DMS53 treated with DMSO at 0.1 percent for 48 hours (cell line): ENCODE data around the gene GMPR.

Source experiments
- DNase-seq: peaks from one replicate; lab custom pipeline; 2025; ENCODE audit not compliant: unreplicated experiment; lab: John Stamatoyannopoulos, UW

The GMPR gene

GRCh38 chr6:16238057-16238962 lies at the start of gene GMPR:
Gene GMPR, plus strand, starts transcription at chr6:16238587. Its CDS starts 107 bp downstream, at chr6:16238694.
- peak; percentile 62 for DNase-seq

DNA sequence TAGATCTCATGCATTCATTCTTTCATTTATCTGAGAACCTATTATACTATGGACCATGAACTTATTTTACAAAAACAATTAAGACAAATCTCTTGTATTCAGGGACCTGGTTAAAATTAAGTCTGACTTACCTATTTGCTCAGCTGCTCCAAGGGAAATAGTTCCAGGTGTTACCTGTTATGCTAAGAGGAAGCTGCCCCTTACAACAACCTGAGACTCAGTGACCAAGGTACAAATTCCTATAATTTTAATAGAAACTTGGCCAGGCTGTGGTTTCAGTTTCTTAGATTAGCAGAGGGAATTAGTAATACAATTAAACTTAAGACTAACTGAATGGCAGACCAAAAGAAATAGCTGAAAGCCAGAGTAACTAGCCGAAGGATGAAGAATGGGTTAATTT lies 48.2 kb upstream of the GMPR start:
- peak; percentile 37 for DNase-seq

- DNase-seq: no peak
Measured at GRCh38 chr6:16196260-16196983, 42.0 kb upstream of the GMPR start.

GRCh38 chr6:16196984-16197546 lies 41.3 kb upstream of the GMPR start:
- no peak for DNase-seq

DNA sequence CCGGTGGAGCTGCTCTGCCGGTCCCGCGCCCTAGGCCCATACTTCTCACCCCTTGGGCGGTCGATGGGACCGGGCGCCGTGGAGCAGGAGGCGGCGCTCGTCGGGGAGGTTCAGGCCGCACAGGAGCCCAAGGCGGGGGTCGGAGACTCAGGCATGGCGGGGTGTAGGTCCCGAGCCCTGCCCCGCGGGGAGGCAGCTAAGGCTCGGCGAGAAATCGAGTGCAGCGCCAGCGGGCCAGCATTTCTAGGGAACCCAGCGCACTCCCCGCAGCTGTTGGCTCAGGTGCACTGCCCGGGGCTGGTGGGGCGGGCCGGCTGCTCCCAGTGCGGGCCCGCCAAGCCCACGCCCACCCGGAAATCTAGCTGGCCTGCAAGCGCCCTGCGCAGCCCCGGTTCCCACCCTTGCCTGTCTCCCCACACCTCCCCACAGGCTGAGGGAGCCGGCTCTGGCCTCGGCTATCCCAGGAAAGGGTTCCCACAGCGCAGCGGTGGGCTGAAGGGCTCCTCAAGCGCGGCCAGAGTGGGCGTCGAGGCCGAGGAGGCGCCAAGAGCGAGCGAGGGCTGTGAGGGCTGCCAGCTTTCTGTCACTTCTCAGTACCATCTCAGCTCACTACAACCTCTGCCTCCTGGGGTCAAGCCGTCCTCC lies 40.2 kb upstream of the GMPR start:
- no peak for DNase-seq

GRCh38 chr6:16199804-16200203 lies 38.6 kb upstream of the GMPR start:
- DNase-seq: no peak

DNA sequence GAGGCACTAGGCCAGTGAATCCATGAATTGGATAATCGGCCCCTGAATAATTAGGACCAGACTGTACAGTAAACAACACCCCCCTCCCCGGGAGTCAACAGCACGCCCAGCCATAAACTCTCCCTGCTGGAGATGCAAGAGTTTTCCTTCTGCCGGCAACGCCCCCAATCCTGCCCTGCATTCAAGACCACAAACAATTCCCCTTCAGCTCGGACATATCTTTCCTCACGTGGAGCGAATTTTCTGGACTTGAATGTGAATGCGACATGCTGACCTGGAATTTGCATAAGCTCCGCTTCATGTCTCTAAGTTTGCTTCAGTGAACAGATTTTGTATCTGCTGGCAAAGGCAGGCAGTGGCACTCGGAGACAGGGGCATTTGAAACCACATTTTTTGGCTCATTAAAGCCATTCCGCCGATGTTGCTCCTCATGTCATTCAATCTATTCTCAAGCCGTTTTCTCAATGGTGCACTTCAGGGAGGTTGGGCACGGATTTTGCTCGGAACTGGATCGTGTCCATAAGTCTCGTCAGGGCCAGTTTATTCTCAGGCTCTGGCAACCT lies 38.0 kb upstream of the GMPR start:
- DNase-seq: no peak

DNA sequence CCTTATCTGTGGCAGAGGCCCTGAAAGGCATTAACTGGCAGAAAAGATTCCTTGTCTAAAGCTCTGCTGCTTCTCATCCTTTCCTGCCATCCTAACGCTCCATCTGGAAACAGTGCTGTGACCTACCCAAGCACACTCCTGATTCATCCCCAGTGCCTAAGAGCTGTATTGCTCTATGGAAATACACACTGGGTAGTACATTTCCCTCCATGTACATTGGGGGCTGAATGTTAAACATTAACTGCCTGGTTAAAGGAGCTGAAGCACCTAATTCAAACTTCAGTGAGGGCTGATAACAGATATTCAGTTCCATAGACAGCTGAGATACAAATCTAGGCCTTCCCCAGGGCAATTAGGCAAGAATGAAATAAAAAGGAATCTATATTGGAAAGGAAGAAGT lies 36.7 kb upstream of the GMPR start:
- no peak for DNase-seq

GRCh38 chr6:16204653-16205376 lies 33.6 kb upstream of the GMPR start:
- DNase-seq: no peak

DNA sequence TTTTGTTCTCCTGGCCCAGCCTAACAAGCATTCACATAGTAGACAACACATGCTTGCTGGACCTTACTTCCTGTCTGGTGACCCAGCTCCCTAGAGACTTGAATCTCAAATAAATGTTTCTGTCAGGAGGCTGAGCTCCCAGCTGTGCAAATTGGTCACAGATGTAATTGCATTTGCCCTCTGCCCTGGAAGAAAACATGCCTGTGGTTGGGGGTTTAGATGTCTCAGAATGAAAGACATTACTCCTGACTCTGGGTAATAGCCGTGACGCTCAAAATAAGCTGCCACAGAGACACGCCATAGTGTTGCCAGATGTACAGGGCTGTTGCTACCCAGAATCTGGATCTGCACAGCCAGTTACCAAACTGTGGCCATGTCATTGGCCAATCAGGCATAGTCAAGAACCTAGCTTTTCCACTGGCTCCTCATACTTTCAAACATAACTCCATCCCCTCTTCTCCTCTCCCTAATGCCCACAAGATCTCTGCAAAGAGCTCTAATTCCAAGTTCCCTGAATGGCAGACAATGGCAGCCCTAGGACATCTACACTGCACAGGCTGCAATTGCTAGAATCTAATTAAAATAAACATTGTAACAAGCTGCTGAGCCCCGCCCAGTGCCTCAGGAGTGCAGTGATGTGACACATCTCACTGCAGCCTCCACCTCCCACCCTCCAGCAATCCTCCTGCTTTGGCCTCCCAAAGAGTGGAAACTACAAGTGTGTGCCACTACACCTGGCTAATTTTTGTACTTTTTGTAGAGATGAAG lies 32.8 kb upstream of the GMPR start:
- DNase-seq: no peak

- DNase-seq: peak; percentile 84
Measured at GRCh38 chr6:16206595-16207037, 31.8 kb upstream of the GMPR start.

DNA sequence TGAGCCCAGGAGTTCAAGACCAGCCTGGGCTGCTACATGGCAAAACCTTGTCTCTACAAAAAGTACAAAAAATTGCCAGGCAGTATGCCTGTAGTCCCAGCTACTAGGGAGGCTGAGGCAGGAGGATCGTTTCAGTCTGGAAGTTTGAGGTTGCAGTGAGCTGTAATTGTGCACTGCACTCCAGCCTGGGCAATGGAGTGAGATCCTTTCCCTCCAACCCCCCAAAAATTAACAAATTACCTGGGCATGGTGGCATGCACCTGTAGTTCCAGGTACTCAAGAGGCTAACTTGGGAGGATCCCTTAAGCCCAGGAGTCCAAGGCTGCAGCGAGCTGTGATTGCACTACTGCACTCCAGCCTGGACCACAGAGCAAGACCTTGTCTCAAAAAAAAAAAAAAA lies 29.4 kb upstream of the GMPR start:
- no peak for DNase-seq

DNA sequence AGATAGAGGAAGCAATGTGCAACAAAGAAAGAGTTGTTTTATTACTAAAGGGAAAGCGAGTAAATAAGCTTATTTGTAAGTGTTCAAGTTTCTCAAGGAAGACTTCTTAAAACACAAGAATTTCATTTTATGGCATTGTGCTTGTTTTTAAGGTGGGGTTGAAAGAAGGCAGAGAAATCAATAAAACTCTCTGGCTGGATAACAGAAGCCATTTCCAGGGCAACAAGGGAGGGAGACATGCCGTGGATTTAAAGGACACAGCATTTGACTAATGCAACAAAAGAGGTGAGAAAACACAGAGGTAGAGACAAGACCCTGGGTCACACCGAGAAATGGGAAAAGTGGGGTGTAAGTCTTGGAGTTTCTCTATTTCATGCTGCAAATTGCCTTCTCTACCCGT lies 28.8 kb upstream of the GMPR start:
- DNase-seq: no peak

GRCh38 chr6:16212276-16212675 lies 26.1 kb upstream of the GMPR start:
- no peak for DNase-seq

DNA sequence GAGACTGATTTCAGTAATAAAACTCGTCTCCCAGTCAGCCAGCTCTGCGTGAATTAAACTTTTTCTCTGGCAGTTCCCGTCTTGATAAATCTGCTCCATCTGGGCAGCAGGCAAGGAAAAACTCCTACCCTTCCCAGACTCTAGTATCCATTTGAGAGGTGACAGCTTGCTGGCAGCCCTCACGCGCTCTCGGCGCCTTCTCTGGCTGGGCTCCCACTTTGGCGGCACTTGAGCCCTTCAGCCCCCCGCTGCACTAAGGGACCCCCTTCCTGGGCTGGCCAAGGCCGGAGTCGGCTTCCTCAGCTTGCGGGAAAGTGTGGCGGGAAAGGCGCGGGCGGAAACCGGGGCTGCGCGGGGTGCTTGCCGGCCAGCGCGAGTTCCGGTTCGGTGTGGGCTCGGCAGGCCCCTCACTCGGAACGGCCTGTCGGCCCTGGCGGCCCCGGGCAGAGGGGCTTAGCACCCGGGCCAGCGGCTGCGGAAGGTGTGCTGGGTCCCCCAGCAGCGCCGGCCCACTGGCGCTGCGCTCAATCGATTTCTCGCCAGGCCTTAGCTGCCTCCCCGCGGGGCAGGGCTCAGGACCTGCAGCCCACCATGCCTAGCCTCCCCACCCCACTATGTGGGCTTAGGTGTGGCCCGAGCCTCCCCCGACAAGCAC lies 21.8 kb upstream of the GMPR start:
- DNase-seq: no peak

- no peak for DNase-seq
Measured at GRCh38 chr6:16217156-16217721, 21.1 kb upstream of the GMPR start.

GRCh38 chr6:16222826-16223225 lies 15.6 kb upstream of the GMPR start:
- DNase-seq: no peak

DNA sequence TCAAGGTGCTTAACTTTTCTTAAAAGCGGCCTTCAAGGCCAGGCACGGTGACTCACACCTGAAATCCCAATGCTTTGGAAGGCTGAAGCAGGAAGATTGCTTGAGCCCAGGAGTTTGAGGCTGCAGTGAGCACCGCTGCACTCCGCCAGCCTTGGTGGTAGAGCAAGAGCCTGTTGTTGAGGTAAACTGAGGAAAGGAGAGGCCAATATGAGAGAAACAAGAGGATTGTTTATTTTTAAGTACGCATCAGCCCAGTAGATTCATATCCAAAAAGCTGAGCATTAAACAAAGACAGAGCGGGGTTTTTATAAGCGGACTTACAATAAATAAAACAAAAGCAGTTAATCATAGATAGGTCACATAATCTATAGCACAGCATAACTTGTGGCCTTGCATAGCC lies 15.0 kb upstream of the GMPR start:
- DNase-seq: no peak

DNA sequence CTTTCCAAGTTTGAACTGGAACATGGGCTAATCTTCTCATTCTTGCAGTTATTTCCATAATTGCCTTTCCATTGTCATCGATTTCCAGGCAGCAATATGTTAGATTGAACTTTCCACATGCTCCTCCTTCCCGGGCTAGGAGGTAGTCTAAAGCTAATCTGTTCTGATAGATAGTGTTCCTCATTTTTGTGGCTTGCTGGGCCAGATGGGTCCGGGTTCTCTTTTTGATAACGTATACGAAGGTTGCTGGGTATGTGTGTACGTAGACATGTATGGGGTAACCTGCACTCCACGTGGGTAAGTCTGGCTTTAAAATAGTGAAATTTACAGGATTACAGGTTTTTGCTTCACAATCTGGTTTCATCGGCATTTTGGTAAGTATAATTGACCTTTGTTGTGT lies 14.0 kb upstream of the GMPR start:
- no peak for DNase-seq
